Measurements from ENCODE around the gene CHRNB2.

GRCh38 chr1:154626456-154627256, 59.1 kb downstream of the CHRNB2 start:
- no peak for TF ChIP-seq CTCF (conservative IDR thresholded peaks at IDR 0.05)
- no peak for TF ChIP-seq EZH2 (IDR thresholded peaks at IDR 0.05; ENCODE audit: low read depth)
